ENCODE data around the gene NRXN3.

DNA sequence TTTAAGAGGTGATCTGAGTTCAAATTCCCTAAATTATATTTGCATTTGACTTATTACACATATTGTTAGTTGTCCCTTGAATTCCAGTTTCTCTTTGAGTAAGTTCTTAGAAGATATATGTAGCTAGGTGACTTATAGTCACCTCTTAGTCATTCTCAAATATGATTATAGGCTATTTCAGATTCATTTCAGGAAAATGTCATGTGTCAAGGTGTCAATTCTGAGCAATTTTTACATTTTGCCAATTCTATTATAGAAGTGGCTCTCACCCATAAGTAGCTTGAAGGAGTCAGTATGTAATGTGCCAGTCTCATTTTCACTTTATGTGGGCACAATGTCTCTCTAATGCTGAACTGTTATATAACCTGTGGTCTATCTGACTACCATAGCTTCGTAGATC lies 1417.7 kb downstream of the NRXN3 start:
- TF ChIP-seq PATZ1 (tag by site-specific recombination; IDR thresholded peaks at IDR 0.05) (no peak), ZNF133 (tag by site-specific recombination; IDR thresholded peaks at IDR 0.05) (no peak), ZBTB17 (tag by site-specific recombination; IDR thresholded peaks at IDR 0.05) (no peak), TCF7L2 (IDR thresholded peaks at IDR 0.05; ENCODE audit: borderline replicate concordance, low read depth, low read length) (no peak), ZBTB11 (tag by site-specific recombination; conservative IDR thresholded peaks at IDR 0.05; ENCODE audit: low read depth) (no peak), KLF10 (tag by site-specific recombination; IDR thresholded peaks at IDR 0.05) (no peak), ZNF148 (tag by site-specific recombination; IDR thresholded peaks at IDR 0.05; ENCODE audit: borderline replicate concordance) (no peak), ZNF843 (tag by site-specific recombination; IDR thresholded peaks at IDR 0.05) (no peak), SCRT1 (tag by site-specific recombination; IDR thresholded peaks at IDR 0.05; ENCODE audit: borderline replicate concordance) (no peak), ZNF626 (tag by site-specific recombination; IDR thresholded peaks at IDR 0.05) (no peak), BCL11A (tag by site-specific recombination; IDR thresholded peaks at IDR 0.05; ENCODE audit: low read depth) (no peak), BCL6B (tag by site-specific recombination; IDR thresholded peaks at IDR 0.05) (no peak)
- TF ChIP-seq, protein P1, sequence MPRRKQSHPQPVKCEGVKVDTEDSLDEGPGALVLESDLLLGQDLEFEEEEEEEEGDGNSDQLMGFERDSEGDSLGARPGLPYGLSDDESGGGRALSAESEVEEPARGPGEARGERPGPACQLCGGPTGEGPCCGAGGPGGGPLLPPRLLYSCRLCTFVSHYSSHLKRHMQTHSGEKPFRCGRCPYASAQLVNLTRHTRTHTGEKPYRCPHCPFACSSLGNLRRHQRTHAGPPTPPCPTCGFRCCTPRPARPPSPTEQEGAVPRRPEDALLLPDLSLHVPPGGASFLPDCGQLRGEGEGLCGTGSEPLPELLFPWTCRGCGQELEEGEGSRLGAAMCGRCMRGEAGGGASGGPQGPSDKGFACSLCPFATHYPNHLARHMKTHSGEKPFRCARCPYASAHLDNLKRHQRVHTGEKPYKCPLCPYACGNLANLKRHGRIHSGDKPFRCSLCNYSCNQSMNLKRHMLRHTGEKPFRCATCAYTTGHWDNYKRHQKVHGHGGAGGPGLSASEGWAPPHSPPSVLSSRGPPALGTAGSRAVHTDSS (tag by site-specific recombination; IDR thresholded peaks at IDR 0.05), result no peak
- TF ChIP-seq, protein P2, sequence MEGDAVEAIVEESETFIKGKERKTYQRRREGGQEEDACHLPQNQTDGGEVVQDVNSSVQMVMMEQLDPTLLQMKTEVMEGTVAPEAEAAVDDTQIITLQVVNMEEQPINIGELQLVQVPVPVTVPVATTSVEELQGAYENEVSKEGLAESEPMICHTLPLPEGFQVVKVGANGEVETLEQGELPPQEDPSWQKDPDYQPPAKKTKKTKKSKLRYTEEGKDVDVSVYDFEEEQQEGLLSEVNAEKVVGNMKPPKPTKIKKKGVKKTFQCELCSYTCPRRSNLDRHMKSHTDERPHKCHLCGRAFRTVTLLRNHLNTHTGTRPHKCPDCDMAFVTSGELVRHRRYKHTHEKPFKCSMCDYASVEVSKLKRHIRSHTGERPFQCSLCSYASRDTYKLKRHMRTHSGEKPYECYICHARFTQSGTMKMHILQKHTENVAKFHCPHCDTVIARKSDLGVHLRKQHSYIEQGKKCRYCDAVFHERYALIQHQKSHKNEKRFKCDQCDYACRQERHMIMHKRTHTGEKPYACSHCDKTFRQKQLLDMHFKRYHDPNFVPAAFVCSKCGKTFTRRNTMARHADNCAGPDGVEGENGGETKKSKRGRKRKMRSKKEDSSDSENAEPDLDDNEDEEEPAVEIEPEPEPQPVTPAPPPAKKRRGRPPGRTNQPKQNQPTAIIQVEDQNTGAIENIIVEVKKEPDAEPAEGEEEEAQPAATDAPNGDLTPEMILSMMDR (tag by site-specific recombination; IDR thresholded peaks at IDR 0.05), result no peak
